Spinal cord (tissue), 10 donors: Measurements from ENCODE around the gene BBS9. TPM values are rescaled to one million over a fixed set of nuclear protein-coding genes. Genes with fewer than 3 reads are reported as not detected.

Experiments
- DNase-seq, 6 donors: peaks; one replicate each; pipeline versions ENCODE4 v3.0.0 to v3.0.0-alpha.2; 2013 to 2015; ENCODE audit warnings: low spot score in 6 of 6, low read depth in 4 of 6
- H3K27ac ChIP-seq: one replicate; pipeline ENCODE4 v1.5.1; 2013; ENCODE audit warnings: low read depth, low read length, control low read depth
- H3K27me3 ChIP-seq: one replicate; pipeline ENCODE4 v1.6.1; 2013; ENCODE audit warnings: low read length; ENCODE audit not compliant: control insufficient read depth, insufficient read depth
- H3K36me3 ChIP-seq: one replicate; pipeline ENCODE4 v1.6.1; 2013; ENCODE audit warnings: low read length; ENCODE audit not compliant: control insufficient read depth, insufficient read depth
- H3K4me1 ChIP-seq: one replicate; pipeline ENCODE4 v1.6.1; 2013; ENCODE audit warnings: low read length; ENCODE audit not compliant: control insufficient read depth, insufficient read depth
- H3K4me3 ChIP-seq: one replicate; pipeline ENCODE4 v1.5.1; 2013; ENCODE audit warnings: low read depth, low read length, control low read depth
- H3K9me3 ChIP-seq: one replicate; pipeline ENCODE4 v1.6.1; 2013; ENCODE audit warnings: low read length; ENCODE audit not compliant: control insufficient read depth, insufficient read depth
- WGBS: methylation state at CpG from one replicate; pipeline ENCODE4 v1.1.5; 2013; ENCODE audit warnings: missing lambda C conversion rate; ENCODE audit not compliant: insufficient coverage; 5-methylcytosine and 5-hydroxymethylcytosine counted together
- polyA plus RNA-seq, 2 donors: library from polyadenylated mRNA; unstranded; fragments of 120-200 nt; gene quantifications; one replicate each; pipeline ENCODE4 v1.2.1, GENCODE V29; 2013; ENCODE audit not compliant: insufficient read length in 2 of 2
- total RNA-seq, 2 donors: library from RNA; depleted of rRNA in 1 of 2; stranded (reverse); fragments of 120-200 nt in 1 of 2; fragments of >200 nt in 1 of 2; gene quantifications; one replicate each; pipeline versions ENCODE4 v1.2.3 to v1.2.4, GENCODE V29; 2013 to 2014
- donor health status: healthy.

The BBS9 gene
- total and polyA plus RNA-seq, 4 donors = 19.3 to 67.8 (median 28.9) TPM

DNA sequence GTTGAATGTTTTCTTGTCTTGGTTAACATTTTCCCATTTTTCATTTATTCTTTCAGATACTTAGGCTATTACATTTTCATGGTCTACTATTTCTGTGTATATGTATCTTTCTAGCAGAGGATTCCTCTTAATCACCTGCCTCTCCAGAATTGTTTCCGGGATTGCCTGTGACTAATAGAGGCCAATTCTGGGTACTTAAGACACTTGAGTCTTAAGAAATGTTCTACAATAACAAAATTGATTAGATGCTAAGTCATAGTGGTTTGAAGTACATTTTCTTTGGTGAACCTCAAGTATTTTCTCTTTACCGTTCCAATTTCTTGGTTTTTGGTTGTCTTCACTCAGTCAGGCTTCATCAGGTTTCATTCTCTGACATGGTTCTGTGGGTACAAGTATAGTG, 26.4 kb downstream of the BBS9 start:
- H3K27me3 ChIP-seq = no peaks in the 10 kb centered on the region
- no peaks in the 10 kb centered on the region for H3K9me3 ChIP-seq
- DNase-seq = no peak
- no peaks in the 10 kb centered on the region for H3K4me1 ChIP-seq
- no peak overlapping the region for H3K4me3 ChIP-seq
- no peaks in the 10 kb centered on the region for H3K36me3 ChIP-seq
- H3K27ac ChIP-seq = no peak overlapping the region
- no CpG with 5 or more reads among the region's 2 CpGs for WGBS

DNA sequence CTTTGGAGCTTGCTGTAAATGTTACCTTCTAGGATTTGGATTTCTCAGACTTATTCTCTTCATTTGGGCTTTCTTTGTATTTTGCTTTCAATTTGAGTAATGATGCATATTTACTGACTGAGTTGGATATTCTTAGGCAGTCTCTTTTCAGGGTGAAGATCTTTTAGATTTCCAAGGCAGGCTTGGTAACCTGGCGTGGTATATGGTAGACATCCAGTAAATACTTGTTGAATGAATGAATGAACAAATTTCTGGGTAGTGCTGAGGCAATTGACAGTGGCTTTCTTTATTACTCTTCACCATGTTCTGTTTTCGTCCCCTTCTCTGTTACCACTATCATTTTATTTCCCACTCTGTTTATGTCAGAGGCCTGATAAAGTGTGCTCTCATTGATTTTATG, 27.1 kb downstream of the BBS9 start:
- H3K27me3 ChIP-seq = no peaks in the 10 kb centered on the region
- H3K9me3 ChIP-seq = no peaks in the 10 kb centered on the region
- H3K4me1 ChIP-seq = no peaks in the 10 kb centered on the region
- no peak overlapping the region for H3K27ac ChIP-seq
- no CpG with 5 or more reads among the region's 2 CpGs for WGBS
- no peak overlapping the region for H3K4me3 ChIP-seq
- no peak for DNase-seq
- H3K36me3 ChIP-seq = no peaks in the 10 kb centered on the region

DNA sequence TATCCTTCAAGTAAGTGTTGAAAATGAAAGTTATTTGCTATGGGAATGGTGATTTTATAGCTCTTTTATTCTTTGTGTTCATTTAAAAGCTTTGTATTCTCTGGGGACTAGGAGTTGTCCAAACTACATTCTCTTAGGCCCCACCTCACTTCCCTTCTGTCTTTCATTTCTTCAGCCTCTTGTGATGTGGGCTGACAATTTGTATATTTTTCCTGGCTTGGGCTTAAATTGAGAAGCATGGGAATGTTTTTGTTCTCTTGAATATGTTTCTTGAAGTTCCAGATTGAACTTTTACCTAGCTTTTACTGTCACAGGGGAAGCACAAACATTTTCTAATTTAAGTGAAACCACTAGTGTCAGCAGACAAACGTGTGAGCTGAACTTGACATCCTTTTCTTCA, 27.9 kb downstream of the BBS9 start:
- Histone ChIP-seq H3K9me3 (no peaks in the 10 kb centered on the region), H3K27me3 (no peaks in the 10 kb centered on the region), H3K4me3 (no peak overlapping the region), H3K36me3 (no peaks in the 10 kb centered on the region), H3K27ac (peak overlapping the region; percentile 61), H3K4me1 (no peaks in the 10 kb centered on the region)
- WGBS = no CpG with 5 or more reads among the region's 1 CpG
- peak in 1 of 6 donors; percentile 18 for DNase-seq

DNA sequence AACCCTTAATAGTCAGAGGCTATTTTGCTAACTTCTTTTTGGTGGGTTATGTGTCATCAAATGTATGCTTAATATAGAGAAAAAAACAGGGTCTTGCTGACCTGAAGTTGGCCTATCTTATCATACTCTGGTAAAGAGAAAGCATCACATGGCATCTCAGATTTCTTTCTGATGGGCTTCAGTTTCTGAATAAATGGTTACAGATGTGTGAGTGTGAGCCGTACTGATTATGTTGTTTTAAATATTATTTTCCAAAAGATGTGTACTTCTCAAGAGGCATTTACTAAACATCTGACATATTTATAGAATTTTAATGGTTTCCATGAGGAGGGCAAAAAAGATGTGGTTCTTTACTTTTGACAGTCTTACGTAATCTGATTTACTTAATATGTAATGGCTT, 28.4 kb downstream of the BBS9 start:
- Histone ChIP-seq H3K27me3 (no peaks in the 10 kb centered on the region), H3K36me3 (no peaks in the 10 kb centered on the region), H3K4me1 (no peaks in the 10 kb centered on the region), H3K4me3 (no peak overlapping the region), H3K9me3 (no peaks in the 10 kb centered on the region), H3K27ac (peak overlapping the region; percentile 8)
- DNase-seq = no peak
- WGBS = no CpG with 5 or more reads among the region's 2 CpGs

DNA sequence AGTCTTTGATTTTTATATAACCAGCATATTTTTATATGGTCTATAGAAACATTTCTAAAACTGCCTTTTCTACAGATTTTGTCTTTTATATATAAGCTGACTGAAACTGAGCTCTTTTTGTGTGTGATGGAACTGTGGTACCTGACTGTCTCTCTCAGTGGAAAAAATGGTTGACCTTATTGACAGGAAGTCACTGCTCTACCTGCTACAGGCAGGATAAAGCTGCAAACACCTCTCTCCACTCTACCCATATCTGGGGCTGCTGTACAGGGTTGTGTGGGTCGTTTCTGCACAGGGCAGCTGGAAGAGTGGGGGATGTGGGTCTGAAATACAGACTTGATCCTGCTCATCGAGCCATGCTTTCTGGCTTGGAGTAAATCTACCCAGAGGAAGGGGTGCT, 48.5 kb downstream of the BBS9 start:
- WGBS = no CpG with 5 or more reads among the region's 2 CpGs
- H3K9me3 ChIP-seq = no peaks in the 10 kb centered on the region
- no peak for DNase-seq
- H3K36me3 ChIP-seq = peaks cover 3% of the 10 kb centered on the region
- no peaks in the 10 kb centered on the region for H3K4me1 ChIP-seq
- no peaks in the 10 kb centered on the region for H3K27me3 ChIP-seq
- H3K4me3 ChIP-seq = no peak overlapping the region
- no peak overlapping the region for H3K27ac ChIP-seq

DNA sequence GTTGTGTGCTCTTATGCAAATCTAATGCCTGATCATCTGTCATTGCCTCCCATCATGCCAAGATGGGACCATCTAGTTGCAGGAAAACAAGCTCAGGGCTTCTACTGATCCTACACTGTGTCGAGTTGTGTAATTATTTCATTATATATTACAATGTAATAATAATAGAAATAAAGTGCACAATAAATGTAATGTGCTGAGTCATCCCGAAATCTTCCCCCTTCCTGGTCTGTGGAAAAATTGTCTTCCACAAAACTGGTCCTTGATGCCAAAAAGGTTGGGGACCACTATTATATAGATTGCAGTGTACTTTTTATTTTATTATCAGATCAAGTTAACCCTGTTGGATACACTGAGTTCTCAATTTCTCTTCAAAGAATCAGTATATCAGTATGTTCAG, 50.2 kb downstream of the BBS9 start:
- Histone ChIP-seq H3K9me3 (no peaks in the 10 kb centered on the region), H3K4me1 (no peaks in the 10 kb centered on the region), H3K36me3 (peaks cover 3% of the 10 kb centered on the region), H3K27me3 (no peaks in the 10 kb centered on the region), H3K4me3 (no peak overlapping the region), H3K27ac (no peak overlapping the region)
- no peak for DNase-seq
- WGBS = no CpG with 5 or more reads among the region's 2 CpGs

DNA sequence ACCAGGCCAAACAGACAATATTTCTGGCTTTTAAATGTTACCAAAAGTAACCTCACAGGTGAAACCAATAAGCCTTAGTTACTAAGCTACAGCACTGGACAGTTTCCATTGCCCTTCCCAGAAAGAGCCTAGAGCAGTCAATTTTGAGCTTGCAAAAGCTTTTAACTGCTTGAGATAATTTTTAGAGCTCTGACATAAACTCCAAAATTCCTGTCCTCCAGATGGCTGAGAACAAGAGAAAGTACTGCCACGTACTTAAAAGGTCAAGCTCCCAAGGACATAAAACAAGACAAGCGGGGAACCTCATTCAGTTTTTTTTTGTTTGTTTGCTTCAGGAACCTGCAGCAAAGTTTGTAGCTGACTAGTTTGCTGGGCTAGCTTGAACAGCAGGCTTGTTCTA, 54.1 kb downstream of the BBS9 start:
- Histone ChIP-seq H3K4me1 (no peaks in the 10 kb centered on the region), H3K9me3 (no peaks in the 10 kb centered on the region), H3K27ac (no peak overlapping the region), H3K4me3 (no peak overlapping the region), H3K27me3 (no peaks in the 10 kb centered on the region), H3K36me3 (no peaks in the 10 kb centered on the region)
- 63% methylated on average over 1 of the region's 2 CpGs for WGBS
- peak in 1 of 6 donors; percentile 2 for DNase-seq

DNA sequence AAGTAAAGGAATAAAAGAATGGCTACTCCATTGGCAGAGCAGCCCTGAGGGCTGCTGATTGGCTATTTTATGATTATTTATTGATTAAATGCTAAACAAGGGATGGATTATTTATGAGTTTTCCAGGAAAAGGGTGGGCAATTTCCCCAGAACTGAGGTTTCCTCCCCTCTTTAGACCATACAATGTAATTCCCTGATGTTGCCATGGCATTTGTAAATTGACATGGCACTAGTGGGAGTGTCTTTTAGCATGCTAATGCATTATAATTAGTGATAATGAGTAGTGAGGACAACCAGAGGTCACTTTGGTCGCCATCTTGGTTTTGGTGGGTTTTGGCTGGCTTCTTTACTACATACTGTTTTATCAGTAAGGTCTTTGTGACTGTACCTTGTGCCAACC, 55.5 kb downstream of the BBS9 start:
- Histone ChIP-seq H3K36me3 (no peaks in the 10 kb centered on the region), H3K27me3 (no peaks in the 10 kb centered on the region), H3K27ac (no peak overlapping the region), H3K4me1 (no peaks in the 10 kb centered on the region), H3K4me3 (no peak overlapping the region), H3K9me3 (no peaks in the 10 kb centered on the region)
- peak in 1 of 6 donors; percentile 4 for DNase-seq
- no CpG with 5 or more reads among the region's 1 CpG for WGBS

DNA sequence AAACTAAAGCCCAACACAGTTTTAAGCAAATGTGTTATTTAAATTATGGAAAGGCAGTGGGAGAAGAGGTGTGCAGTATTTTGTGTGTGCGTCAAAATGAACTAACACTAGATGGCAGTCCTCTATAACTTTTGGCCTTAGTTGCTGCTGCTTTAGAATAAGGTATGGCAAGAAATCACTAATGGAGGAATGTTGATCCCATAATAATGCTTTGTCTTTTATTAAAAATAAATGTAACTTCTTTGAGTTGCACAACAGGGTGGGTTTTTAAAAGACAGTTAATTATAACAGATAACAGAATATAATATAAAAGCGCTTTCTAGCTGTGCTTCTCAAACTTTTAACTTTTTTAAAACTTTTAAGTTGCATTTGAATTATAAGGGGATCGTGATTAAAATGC, 56.4 kb downstream of the BBS9 start:
- DNase-seq = peak; percentile 28 to 90 (median 47)
- H3K4me1 ChIP-seq = no peaks in the 10 kb centered on the region
- no peak overlapping the region for H3K27ac ChIP-seq
- H3K36me3 ChIP-seq = no peaks in the 10 kb centered on the region
- WGBS = 89% methylated on average over 1 of the region's 3 CpGs
- no peak overlapping the region for H3K4me3 ChIP-seq
- no peaks in the 10 kb centered on the region for H3K27me3 ChIP-seq
- no peaks in the 10 kb centered on the region for H3K9me3 ChIP-seq

DNA sequence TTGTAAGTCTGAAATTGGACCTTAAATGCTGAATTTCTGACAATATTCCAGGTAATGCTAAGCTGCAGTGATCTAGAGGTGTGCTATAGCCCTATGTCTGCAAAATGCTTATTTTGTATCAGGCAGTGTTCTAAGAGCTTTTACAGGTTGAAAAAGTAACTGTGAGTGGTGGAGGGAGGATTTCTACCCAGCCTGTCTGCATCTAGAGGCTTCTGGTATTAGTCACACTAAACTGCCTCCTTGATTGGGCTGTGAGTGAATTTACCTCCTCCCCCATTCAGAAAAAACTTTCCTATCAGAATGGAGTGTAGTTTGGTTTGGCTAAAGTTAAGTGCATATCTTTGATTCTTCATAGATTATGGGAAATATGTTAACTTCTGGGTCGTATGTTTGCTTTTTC, 56.8 kb downstream of the BBS9 start:
- no peak overlapping the region for H3K4me3 ChIP-seq
- H3K36me3 ChIP-seq = no peaks in the 10 kb centered on the region
- no CpG with 5 or more reads among the region's 1 CpG for WGBS
- no peak overlapping the region for H3K27ac ChIP-seq
- no peaks in the 10 kb centered on the region for H3K4me1 ChIP-seq
- H3K27me3 ChIP-seq = no peaks in the 10 kb centered on the region
- no peak for DNase-seq
- no peaks in the 10 kb centered on the region for H3K9me3 ChIP-seq
